Measurements from ENCODE around the gene GRIK5.
"Not testable (repeated sequence)": the region's sequence is repeated elsewhere in the genome, so short reads cannot be mapped to it uniquely, and the experiment has no call there.

Gene GRIK5

DNA sequence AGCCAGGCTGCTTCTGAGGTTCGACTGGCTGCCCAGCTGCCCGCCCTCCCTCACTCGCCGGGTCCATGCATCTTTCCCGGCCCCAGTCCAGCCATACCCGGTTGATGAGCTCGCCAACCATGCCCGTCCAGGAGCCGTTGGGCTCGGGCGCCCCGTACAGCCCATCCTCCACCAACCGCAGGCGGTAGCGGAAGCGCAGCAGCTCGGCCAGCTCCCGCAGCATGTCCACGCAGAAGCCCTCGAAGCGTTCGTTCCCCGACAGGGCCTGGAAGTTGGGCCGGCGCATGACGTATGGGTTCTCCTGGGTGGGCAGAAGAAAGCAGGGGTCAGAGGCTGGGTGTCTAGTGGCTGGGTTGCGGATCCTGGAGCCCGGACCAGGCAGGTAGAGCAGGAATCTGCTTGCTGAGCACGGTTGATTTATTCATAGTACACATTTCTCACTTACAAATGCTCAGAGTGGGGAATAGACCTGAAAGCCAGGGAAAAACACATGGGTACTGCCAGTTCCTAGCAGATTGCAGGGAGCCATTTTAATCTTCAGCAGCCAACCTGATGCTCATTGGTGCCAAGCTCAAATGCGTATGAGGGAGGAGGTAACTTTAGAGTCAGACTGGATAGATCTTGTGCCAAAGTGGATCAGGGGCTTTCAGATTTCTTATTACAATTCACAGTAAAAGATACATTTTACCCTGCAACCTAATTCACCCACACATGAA lies 27.4 kb downstream of the GRIK5 start:
- DNase-seq: no peak

DNA sequence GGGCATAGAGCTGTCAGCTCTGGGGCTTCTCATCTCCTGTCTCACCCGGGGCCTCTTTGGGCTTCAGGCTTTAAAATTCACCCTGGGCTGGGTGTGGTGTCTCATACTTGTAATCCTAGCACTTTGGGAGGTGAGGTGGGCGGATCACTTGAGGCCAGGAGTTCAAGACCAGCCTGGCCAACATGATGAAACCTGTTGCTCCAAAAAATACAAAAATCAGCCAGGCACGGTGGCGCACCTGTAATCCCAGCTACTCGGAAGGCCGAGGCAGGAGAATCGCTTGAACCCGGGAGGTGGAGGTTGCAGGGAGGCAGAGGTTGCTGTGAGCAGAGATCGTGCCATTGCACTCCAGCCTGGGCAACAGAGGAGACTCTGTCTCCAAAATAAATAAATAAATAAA lies 29.5 kb downstream of the GRIK5 start:
- not testable (repeated sequence) for DNase-seq

DNA sequence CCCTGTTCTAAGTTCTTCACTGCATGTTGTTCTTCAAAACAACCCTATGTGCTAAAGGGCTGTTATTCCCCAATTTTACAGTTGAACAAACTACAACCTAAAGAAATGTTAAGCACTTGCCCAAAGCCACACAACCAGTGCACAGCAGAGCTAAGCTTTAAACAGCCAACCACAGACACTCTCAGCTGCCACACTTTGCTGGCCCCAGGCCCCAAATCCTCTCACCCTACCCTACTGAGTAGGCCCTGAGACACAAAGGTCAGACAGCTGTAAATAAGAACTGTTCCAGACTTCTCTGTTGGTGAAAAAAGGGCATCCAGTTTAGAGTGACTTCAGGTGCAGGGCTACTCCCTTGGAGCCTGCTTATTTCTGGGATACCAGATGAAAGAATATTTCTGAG lies 30.0 kb downstream of the GRIK5 start:
- no peak for DNase-seq

DNA sequence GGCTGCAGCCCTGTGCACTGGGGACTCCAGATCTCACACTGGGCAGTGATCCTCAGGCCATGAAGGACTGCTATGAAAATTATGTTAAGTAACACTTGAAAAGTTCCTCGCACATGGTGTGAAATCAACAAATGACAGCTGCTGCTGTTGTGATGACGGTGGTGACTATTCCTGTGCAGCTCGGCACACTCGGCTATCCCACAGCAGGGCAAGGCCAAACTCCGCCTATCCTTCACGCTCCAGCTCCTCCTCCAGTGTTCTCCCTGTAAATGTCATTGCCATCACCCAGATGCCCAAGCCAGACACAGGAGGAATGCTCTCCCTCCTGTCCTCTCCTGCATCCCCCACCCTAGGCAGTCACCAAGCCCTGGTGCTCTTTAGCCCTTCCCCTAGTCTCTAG lies 31.3 kb downstream of the GRIK5 start:
- no peak for DNase-seq

DNA sequence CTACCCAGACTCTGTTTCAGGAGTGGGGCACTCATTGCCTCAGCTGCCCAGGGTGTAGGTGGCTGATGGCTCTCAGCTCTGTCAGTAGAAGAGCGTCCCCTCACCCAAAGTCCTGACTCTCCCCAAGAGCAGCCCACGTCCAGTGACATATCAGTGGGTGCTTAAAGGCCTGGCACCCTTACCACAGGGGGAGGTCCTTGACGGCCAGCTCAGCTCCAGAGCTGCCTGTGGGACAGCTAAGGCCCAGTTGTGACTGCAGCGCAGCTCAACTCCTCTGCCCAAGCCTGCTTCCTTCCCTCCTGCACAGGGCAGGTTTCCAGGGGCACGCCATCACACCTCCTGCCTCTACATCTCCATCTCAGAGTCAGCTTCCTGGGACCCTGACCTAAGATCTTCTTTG lies 32.4 kb downstream of the GRIK5 start:
- DNase-seq: no peak

DNA sequence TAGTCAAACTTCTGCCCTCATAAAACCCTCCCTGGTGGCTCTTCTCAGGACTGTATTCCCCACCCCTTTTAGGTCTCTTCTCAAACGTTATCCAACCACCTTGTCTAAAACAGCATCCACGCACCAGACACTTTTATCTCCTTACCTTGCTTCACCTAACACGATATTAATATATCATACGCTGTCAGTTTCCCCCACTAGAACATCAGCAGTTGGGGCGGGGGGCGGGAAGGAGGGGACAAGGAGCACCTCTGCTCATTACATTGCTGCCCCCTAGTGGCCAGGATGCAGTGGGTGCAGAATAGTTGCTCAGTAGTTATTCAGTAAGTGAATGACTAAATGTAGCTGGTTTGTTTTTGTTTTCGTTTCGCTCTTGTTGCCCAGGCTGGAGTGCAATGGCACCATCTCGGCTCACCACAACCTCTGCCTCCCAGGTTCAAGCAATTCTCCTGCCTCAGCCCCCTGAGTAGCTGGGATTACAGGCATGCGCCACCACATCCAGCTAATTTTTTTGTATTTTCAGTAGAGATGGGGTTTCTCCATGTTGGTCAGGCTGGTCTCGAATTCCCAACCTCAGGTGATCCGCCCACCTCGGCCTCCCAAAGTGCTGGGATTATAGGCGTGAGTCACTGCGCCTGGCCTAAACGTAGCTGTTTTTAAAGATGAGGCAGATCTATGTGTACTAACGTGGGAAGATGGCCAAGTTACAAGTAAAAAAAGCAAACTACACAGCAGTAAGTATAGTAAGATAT lies 35.2 kb downstream of the GRIK5 start:
- DNase-seq: peak; percentile 71

DNA sequence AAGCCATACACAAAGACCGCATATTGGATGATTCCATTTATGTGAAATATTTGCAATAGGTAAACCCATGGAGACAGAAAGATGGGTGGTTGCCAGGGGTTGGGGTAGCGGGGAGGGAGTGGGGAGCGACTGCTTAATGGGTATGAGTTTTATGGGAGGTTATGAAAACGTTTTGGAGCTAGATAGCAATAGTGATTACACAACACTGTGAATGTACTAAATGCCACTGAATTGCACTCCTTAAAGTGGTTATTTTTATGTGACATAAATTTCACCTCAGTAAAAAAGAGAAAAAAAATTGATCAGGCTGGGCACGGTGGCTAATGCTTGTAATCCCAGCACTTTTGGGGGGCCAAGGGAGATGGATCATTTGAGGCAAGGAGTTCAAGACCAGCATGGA lies 36.6 kb downstream of the GRIK5 start:
- DNase-seq: no peak

DNA sequence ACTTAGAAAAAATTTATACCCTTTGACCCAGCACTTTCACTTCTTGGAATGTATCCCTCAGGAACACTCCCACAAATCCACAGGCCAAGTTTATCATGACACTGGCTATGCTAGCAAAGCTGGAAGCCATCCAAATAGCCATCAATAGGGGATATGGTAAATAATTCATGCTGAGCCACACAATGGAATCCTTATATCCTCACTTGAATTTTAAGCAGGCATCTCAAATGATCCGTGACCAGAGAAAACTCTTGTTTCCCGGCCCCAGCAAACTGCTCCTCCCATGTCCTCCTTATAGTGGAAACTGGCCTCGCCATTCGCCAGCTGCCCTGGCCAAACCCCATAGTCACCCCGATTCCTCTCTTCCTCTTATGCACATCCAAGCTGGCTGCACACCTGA lies 37.6 kb downstream of the GRIK5 start:
- peak; percentile 38 for DNase-seq

DNA sequence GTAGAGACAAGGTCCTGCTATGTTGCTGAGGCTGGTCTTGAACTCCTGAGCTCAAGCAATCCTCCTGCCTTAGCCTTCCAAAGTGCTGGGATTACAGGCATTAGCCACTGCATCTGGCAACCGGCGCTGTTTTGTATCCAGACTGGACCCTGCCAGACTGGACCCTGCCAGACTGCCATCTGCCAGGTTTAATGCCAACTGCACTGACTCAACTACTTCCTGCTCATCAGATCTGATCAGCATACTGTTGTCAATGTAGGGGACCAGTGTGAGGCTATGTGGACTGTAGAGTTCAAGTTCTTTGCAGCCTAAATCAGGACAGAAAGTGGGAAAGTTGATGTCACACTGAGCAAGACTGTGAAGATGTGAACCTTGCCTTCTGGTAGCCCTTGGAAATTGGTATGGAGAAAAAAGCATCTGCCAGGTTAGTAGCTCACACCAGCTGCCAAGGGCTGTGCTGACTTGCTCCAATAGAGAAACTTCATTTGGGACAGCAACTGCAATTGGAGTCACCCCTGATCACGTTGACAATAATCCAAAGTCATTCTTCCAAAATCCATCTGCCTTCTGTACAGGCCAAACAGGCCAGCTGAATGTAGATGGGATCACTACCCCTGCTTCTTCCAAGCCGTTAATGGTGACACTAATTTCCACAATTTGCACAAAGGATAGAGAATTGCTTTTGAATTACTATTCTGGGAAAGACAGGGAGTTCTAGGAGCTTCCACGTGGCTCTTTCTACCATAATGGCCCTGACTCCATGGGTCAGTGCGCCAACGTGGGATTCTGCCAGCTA lies 39.2 kb downstream of the GRIK5 start:
- no peak for DNase-seq

DNA sequence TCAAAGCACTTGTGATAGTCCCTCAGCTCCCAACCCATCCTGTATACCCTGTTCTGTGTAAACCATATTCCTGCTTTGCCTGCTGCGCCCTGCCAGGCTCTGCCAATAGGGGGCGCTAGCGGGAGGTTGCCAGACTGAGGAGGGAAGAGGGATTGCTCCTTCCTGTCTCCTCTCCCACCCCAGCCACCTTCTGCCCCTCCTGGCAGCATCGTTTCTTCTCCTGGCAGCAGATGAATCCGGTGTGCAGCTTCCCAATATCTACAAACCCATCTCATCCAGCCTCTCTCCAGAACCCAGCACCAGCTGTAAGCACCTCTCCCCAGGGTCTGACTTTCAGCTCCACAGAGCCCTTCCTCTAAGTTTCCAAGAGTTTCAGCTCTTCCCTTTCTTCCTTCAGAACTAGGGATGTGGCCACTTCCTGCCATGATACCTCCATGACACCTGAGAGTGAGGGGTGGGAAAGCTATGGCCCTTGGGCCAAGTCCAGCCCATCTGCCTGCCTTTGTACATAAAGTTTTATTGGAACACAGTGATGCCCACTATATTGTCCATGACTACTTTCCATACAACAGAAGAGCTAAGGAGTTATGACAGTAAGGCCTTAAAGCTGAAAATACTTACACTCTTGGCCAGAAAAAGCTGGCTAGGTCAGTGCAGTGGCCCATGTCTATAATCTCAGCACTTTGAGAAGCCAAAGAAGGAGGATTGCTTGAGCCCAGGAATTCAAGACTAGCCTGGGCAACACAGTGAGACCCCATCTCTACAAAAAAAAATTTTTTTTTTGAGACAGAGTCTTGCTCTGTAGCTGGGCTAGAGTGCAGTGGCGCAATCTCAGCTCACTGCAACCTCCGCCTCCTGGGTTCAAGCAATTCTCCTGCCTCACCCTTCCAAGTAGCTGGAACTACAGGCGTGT lies 41.4 kb downstream of the GRIK5 start:
- peak; percentile 23 for DNase-seq

DNA sequence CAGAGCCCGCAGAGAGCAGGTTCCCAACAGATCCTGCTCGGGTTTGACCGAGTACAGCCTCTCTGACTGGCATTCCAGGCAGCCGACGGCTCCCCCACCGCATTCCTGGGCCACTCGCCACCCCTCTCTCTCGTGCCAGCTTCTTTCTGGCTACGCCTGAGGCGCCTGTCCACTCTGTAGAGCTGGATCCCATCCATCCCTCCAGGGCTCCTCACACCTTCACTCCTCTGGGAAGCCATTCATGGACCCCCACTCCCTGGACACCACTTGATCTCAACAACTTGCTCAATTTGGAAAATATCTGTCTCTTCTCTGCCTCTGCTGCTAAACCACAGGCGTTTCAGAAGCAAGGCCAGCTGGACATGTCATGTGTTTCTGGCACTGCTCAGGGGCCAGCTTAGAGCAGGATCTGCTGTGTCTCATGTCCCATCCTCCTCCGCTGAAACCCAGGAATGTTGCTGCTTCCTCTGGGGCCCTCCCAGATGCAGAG lies 45.3 kb downstream of the GRIK5 start:
- no peak for DNase-seq

DNA sequence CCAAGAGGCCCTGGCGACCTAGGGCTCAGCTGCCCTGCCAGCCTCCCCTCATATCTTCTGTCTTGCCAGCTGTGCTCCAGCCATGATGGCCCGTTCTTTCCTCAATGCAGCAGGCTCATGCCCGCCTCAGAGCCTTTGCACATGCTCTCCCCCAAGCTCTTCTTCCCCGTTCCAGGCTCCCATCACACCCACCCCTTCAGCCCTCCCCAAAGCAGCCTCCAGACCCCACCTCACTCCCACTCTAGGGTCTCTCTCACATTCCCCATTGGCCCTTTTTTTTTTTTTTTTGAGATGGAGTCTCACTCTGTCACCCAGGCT lies 46.1 kb downstream of the GRIK5 start:
- DNase-seq: no peak

DNA sequence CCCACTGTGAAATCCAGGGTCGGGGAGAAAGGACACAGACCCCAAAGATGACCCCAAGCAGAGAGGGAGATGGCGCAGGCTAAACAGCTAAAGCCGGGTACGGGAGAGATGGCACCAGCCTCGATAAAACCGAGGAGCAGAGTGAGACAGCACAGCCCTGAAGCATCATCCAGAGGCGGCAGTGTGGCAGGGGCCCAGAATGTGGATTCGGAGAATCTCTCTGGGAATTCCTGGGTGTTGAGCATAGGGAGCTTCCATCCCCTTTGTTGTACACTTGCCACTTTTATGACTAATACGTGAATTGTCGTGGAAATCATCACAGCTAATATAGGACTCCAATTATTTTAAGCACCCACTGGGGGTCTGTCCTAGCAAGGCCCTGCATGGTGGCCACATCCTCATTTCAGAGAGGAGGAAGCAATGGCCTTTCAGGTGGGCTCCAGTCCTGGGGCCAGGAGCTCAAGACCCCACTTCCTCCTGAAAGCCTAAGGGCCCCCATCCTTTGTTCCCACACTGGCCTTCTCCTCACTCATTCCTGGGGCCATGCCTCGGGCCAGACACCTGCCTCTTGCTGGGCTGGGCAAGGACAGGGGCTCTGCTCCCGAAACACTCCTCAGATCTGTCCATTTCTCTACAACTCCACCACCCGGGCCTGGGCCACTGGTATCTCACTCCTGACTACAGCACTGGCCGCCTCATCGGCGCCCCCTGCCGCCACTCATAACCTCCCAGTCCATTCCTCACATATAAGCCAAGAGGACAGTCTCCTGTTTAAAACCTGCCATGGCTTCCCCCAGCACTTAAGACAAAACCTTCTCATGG lies 46.7 kb downstream of the GRIK5 start:
- DNase-seq: peak; percentile 14

DNA sequence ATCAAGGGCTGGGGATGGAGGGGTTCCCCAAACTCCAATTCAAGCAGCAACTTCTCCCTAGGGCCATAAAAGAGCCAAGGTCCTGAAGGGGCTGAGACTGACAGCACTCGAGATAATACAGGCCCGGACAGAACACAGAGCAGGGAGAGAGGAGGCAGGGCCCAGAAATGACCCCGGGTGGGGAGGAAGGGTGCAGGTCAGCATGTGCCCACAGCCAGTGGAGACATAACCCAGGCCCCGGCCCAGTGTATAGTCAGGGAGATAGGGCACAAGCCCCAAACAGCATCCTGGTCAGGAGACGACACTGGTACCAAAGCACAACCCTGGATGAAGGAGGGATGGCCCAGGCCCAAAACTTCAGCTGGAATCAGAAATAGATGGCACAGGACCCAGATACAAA lies 47.4 kb downstream of the GRIK5 start:
- no peak for DNase-seq

DNA sequence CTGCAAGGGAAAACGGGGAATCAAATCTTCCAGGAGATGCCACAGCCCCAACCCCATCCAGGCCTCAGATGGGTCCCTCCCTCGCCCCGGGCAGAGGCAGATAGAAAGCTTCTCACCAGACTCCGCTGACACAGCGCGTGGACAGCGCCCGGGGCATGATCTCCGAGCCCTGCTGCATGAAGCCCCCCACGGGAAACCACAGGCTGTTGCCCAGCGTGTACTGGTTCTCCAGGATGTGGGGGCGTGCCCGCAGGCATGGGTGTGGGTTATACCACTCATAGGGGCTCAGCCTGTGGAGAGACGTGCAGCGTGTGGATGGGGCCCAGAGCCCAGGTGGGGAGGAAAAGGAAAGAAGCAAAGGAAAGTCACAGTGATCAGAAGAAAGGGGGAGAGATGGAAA lies 48.8 kb downstream of the GRIK5 start:
- no peak for DNase-seq

DNA sequence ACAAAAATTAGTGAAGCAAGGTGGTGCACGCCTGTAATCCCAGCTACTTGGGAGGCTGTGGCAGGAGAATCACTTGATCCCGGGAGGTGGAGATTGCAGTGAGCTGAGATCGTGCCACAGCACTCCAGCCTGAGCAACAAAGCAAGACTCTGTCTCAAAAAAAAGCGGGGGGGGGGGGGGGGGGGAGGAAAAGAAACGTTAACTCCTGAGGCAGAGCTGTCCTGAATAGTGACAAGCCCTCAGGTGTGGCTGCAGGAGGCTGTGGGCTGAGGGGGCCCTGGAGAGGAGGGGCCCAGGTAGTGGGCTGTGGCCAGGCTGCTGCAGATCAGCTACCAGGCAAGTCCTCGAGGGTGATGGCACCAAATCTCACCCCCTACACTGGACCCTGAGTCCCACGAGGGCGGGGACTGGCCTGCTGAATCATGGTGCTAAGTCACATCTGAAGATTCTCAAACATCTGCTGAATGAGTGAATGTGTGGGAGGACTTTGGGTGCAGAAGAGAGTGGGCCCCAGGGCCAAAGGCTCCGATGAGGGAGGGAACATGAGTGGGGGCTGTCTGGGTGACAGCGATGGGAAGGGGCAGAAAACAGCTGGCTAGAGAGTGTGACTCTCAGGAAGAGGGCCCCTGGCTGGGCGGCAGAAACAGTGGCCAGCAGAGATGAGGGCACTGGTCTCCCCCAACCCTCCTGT lies 51.4 kb downstream of the GRIK5 start:
- no peak for DNase-seq

DNA sequence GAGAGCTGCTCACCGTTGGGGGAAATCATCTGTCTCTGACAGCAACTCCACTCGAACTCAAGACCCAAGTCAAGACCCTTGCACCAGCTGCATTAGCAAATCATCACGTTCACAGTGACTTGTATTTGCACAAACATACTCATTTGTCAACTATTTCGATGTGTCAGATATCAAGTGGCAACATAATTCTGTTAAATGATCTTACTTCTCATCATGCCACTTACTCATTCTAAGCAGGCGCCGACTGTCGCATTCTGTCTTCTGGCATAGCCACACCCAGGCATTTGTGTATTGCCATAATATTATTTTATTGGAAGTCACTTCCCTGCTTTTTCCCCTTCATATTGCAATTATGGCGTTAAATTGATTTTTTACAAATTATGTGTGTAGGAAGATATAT lies 53.0 kb downstream of the GRIK5 start:
- DNase-seq: no peak

DNA sequence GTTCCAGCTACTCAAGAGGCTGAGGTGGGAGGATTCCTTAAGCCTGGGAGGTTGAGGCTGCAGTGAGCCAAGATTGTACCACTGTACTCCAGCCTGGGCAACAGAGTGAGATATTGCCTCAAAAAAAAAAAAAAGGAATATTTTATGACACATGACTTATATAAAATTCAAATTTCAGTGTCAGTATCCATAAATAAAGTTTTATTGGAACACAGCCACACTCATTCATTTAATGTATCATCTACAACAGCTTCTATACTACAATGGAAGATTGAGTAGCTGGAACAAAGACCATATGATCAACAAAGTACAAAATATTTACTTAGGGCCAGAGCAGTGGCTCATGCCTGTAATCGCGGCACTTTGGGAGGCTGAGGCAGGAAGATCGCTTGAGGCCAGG lies 57.3 kb downstream of the GRIK5 start:
- not testable (repeated sequence) for DNase-seq

DNA sequence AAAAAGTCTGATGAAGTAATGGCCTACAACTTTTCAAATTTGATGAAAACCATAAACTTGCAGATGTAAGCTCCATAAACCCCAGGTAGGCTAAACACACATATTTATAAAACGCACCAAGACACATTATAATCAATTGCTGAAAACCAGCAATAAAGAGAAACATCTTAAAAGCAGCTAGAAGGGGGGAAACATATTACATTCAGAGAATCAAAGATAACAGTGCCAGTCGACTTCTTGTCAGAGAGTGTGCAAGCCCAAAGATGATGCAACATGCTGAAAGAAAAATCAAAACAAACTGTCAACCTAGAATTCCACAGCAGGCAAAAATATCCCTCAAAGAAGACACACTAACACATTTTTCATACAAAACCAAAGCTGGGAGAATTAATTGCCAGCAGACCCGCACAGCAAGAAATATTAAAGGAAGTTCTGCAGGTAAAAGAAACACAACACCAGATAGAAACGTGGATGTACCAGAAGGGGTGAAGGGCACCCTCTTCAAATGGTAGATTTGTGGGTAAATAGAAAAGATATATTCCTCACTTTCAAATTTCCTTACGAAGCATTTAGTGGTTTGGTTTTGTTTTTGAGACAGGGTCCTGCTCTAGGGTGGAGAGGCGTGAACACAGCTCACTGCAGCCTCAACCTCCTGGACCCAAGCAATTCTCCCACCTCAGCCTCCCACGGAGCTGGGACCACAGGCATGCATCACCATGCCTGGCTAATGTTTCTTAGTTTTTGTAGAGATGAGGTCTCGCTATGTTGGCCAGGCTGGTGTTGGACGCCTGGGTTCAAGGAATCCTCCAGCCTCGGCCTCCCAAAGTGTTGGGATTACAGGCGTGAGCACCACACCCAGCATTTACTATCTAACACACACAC lies 59.5 kb downstream of the GRIK5 start:
- DNase-seq: no peak

DNA sequence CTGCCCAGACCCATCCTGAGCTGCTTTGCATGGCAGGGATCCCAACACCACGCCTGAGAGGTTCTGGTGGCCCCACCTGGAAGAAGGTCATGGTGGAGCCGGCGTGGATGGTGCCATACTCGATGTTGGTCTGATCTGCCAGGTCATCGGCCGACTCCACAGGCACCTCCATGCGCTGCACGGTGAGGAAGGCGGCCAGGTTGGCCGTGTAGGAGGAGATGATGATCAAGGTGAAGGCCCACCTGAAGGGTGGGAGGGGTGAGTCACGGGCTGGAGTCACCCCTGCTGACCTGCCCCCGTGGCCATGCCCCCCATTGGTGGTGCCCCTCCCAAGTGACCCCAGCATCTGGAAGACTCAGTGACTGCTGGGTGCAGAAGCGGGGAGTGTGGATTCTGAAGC lies 63.4 kb downstream of the GRIK5 start:
- DNase-seq: no peak
